ENCODE data around the gene WNT7A. TPM values are rescaled to one million over a fixed set of nuclear protein-coding genes. Genes with fewer than 3 reads are reported as not detected.

The WNT7A gene
- total RNA-seq, 1 experiment from 2014 or later = 0.34 TPM

- TF ChIP-seq EZH2phosphoT487 (IDR thresholded peaks at IDR 0.05; ENCODE audit: borderline replicate concordance) (no peak), SRF (IDR thresholded peaks at IDR 0.05; ENCODE audit: low read depth) (no peak), SP1 (IDR thresholded peaks at IDR 0.05; ENCODE audit: low read depth) (no peak), CEBPB (IDR thresholded peaks at IDR 0.05; ENCODE audit: low read depth) (no peak), ELF1 (IDR thresholded peaks at IDR 0.05; ENCODE audit: borderline replicate concordance, low read depth) (no peak), ZFX (IDR thresholded peaks at IDR 0.05) (no peak), EGR1 (IDR thresholded peaks at IDR 0.05; ENCODE audit: low read depth) (no peak), POLR2A (IDR thresholded peaks at IDR 0.05; ENCODE audit: borderline replicate concordance, extremely low read depth, insufficient read depth, insufficient read length) (no peak), TCF7L2 (IDR thresholded peaks at IDR 0.05; ENCODE audit: borderline replicate concordance, extremely low read depth, insufficient read depth, insufficient read length) (no peak), POLR2AphosphoS5 (IDR thresholded peaks at IDR 0.05; ENCODE audit: low read depth, low read length) (no peak), CBX3 (IDR thresholded peaks at IDR 0.05; ENCODE audit: low read depth) (no peak)
- Histone ChIP-seq H3K36me3 (ENCODE audit: control insufficient read depth in 1 of 2, insufficient read depth in 2 of 2, low read length in 2 of 2) (no peaks in the 10 kb centered on the region), H3K4me1 (ENCODE audit: control insufficient read depth in 1 of 2, insufficient read depth in 2 of 2, low read length in 2 of 2) (peaks cover 0 to 31% of the 10 kb centered on the region in 2 experiments; a peak in 1 of 4 replicates), H3K27me3 (ENCODE audit: insufficient read depth, low read length) (no peaks in the 10 kb centered on the region), H3K9me2 (ENCODE audit: insufficient read depth) (no peaks in the 10 kb centered on the region), H3K27ac (ENCODE audit: low read depth, low read length) (no peak overlapping the region), H3K9me3 (ENCODE audit: control insufficient read depth in 1 of 2, insufficient read depth in 1 of 2, low read depth in 1 of 2, low read length in 2 of 2) (no peaks in the 10 kb centered on the region), H3K4me2 (ENCODE audit: low read length) (no peak overlapping the region), H2AFZ (ENCODE audit: low read depth, low read length, poor library complexity, severe bottlenecking) (no peak overlapping the region), H3K79me2 (ENCODE audit: insufficient read depth, low read length) (no peaks in the 10 kb centered on the region), H4K20me1 (ENCODE audit: insufficient read depth) (no peaks in the 10 kb centered on the region), H3K9ac (ENCODE audit: low read length) (no peak overlapping the region), H3K4me3 (replicated peaks in 1 of 2; ENCODE audit: low read depth in 1 of 2, low read length in 2 of 2) (no peak overlapping the region)
- DNase-seq (ENCODE audit: low read depth, low spot score) (no peak), ATAC-seq (no peak)
- intact Hi-C loops (cut with micrococcal nuclease) = no loop called here
- CTCF ChIA-PET = interaction anchor here (1.4 kb wide), 1 partner anchor 168 kb away, joined by 4 read pairs; no protein-coding TSS in a partner anchor
- POLR2A ChIA-PET = interaction anchor here (1.4 kb wide), 1 partner anchor 24 kb away, joined by 3 read pairs; no protein-coding TSS in a partner anchor
- BruUV-seq (replicated peaks) = no TSS peak
- RAD21 ChIA-PET (ENCODE audit: low non-redundant PET in 1 of 2, low total read pairs in 2 of 2, uncharacterized antibody in 2 of 2, unreplicated experiment in 2 of 2) = no interaction called here
Measured at GRCh38 chr3:13825821-13826220, 54.0 kb downstream of the WNT7A start.

- CTCF ChIA-PET = interaction anchor here (1.4 kb wide), 1 partner anchor 168 kb away, joined by 4 read pairs; no protein-coding TSS in a partner anchor
- TF ChIP-seq ZBTB33 (IDR thresholded peaks at IDR 0.05; ENCODE audit: extremely low read depth, insufficient replicate concordance, low read length) (no peak), TCF7L2 (IDR thresholded peaks at IDR 0.05; ENCODE audit: borderline replicate concordance, extremely low read depth, insufficient read depth, insufficient read length) (no peak), CTCF (IDR thresholded peaks at IDR 0.05 in 2 of 3, conservative IDR thresholded peaks at IDR 0.05 in 1 of 3; ENCODE audit: borderline replicate concordance in 1 of 3, insufficient read depth in 1 of 3, low read depth in 2 of 3, low read length in 2 of 3) (no peak), CBX3 (IDR thresholded peaks at IDR 0.05; ENCODE audit: low read depth) (no peak), REST (IDR thresholded peaks at IDR 0.05; ENCODE audit: low read depth) (no peak)
Measured at GRCh38 chr3:13825311-13825579, 54.6 kb downstream of the WNT7A start.

More at GRCh38 chr3:13825311-13825579, 54.6 kb downstream of the WNT7A start:
- H3K79me2 ChIP-seq (ENCODE audit: insufficient read depth, low read length) = no peaks in the 10 kb centered on the region
- no peaks in the 10 kb centered on the region for H3K9me2 ChIP-seq (ENCODE audit: insufficient read depth)
- H3K4me2 ChIP-seq (ENCODE audit: low read length) = no peak overlapping the region
- no peak for ATAC-seq
- peaks cover 0 to 33% of the 10 kb centered on the region in 2 experiments; a peak in 1 of 4 replicates for H3K4me1 ChIP-seq (ENCODE audit: control insufficient read depth in 1 of 2, insufficient read depth in 2 of 2, low read length in 2 of 2)
- intact Hi-C loops (cut with micrococcal nuclease) = no loop called here
- H3K9ac ChIP-seq (ENCODE audit: low read length) = no peak overlapping the region
- no peaks in the 10 kb centered on the region for H3K9me3 ChIP-seq (ENCODE audit: control insufficient read depth in 1 of 2, insufficient read depth in 1 of 2, low read depth in 1 of 2, low read length in 2 of 2)
- H2AFZ ChIP-seq (ENCODE audit: low read depth, low read length, poor library complexity, severe bottlenecking) = no peak overlapping the region
- H3K27me3 ChIP-seq (ENCODE audit: insufficient read depth, low read length) = no peaks in the 10 kb centered on the region
- ChIA-PET RAD21 (ENCODE audit: low non-redundant PET in 1 of 2, low total read pairs in 2 of 2, uncharacterized antibody in 2 of 2, unreplicated experiment in 2 of 2) (no interaction called here), POLR2A (interaction anchor here (1.4 kb wide), 1 partner anchor 25 kb away, joined by 3 read pairs; no protein-coding TSS in a partner anchor)
- BruUV-seq (replicated peaks) = no TSS peak
- no peaks in the 10 kb centered on the region for H3K36me3 ChIP-seq (ENCODE audit: control insufficient read depth in 1 of 2, insufficient read depth in 2 of 2, low read length in 2 of 2)
- H4K20me1 ChIP-seq (ENCODE audit: insufficient read depth) = no peaks in the 10 kb centered on the region
- H3K27ac ChIP-seq (ENCODE audit: low read depth, low read length) = no peak overlapping the region
- no peak for DNase-seq (ENCODE audit: low read depth, low spot score)
- no peak overlapping the region for H3K4me3 ChIP-seq (replicated peaks in 1 of 2; ENCODE audit: low read depth in 1 of 2, low read length in 2 of 2)
